ENCODE measurements around the gene CREB3L4. TPM values are rescaled to one million over a fixed set of nuclear protein-coding genes. Genes with fewer than 3 reads are reported as not detected.

Gene CREB3L4
- total and polyA plus RNA-seq, 2 of the 4 experiments (the other 2 are of a cell fraction): 6.5 to 9.8 TPM

DNA sequence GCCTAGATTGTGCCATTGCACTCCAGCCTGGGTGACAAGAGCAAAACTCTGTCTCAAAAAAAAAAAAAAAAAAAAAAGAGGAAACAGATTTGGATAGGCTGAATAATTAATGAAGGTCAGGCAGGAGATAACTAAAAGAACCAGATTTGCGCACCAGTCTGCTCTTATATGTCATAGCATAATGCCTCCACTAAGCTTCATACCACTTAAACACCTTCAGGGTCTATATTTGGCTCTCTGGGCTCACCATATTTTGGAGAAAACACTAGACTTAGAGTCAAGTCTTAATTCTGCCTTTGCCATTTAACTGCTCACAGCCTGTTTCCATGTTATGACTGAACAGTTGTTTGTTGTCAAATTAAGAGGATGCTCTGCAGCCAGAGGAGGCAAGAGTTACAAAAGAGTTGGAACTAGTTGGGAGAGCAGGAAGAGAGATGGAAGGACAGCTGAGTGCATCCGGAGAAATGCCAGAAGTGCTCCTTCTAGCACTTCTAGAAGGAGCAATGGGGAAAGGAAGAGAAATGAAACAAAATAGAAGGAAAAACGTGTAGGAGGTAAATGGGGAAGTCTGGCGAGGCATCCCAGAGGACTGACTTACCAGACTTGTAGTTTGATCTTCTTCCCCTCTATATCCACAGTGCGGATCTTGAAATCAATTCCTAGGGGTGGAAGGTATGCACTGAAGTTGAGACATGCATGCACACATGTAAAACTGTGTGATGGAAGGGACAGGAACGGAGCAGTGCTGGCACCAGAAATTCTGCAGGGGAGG lies 16.6 kb downstream of the CREB3L4 start:
- Histone ChIP-seq H3K14ac (replicated peaks; ENCODE audit: low read depth, low read length) (peak overlapping the region; percentile 100), H3K56ac (ENCODE audit: extremely low read depth, insufficient read depth, low read length) (no peak overlapping the region; the same call in 1 of the 2 replicates), H3K9me1 (ENCODE audit: insufficient read depth, low read length) (peaks cover 8% of the 10 kb centered on the region), H2AFZ (replicated peaks; ENCODE audit: low read length, poor library complexity) (no peak overlapping the region), H3K27me3 (ENCODE audit: control insufficient read depth, insufficient read depth, low read length) (no peaks in the 10 kb centered on the region), H3K9ac (ENCODE audit: low read depth, low read length) (peak overlapping the region; percentile 98), H4K5ac (ENCODE audit: low read depth, low read length) (no peak overlapping the region; the same call in 1 of the 2 replicates), H3K4ac (ENCODE audit: low read depth, low read length) (peak overlapping the region; percentile 99; the same call in 1 of the 2 replicates), H2AK9ac (replicated peaks; ENCODE audit: low read depth, low read length, poor library complexity) (no peak overlapping the region), H3K36me3 (ENCODE audit: control insufficient read depth, insufficient read depth, low read length) (peaks cover 19% of the 10 kb centered on the region), H2BK120ac (ENCODE audit: low read depth, low read length) (no peak overlapping the region), H2AK5ac (ENCODE audit: low read depth, low read length) (peak overlapping the region; percentile 74), H3K79me1 (ENCODE audit: low read depth in 1 of 2, low read length in 2 of 2) (peaks cover 24 to 40% of the 10 kb centered on the region in 2 experiments), H4K8ac (ENCODE audit: low read depth in 2 of 2, low read length in 2 of 2) (peak overlapping the region in 1 of 2 experiments; percentile 80; a peak in 1 of 4 replicates), H3K4me3 (ENCODE audit: insufficient read depth, low read depth, low read length) (peak overlapping the region; percentile 59), H4K20me1 (ENCODE audit: insufficient read depth, low read length) (no peaks in the 10 kb centered on the region), H2BK15ac (ENCODE audit: low read depth, low read length) (no peak overlapping the region), H3K4me1 (ENCODE audit: control insufficient read depth, insufficient read depth, low read length) (peaks cover 4% of the 10 kb centered on the region), H3K9me3 (ENCODE audit: control insufficient read depth, insufficient read depth, low read length) (no peaks in the 10 kb centered on the region), H3K27ac (ENCODE audit: insufficient read depth, low read length) (peak overlapping the region; percentile 35; the same call in 1 of the 2 replicates), H4K91ac (ENCODE audit: insufficient read depth, low read depth, low read length) (peak overlapping the region; percentile 71; the same call in 1 of the 2 replicates), H3K4me2 (ENCODE audit: low read depth, low read length) (peak overlapping the region; percentile 92), H3K18ac (ENCODE audit: low read depth, low read length) (no peak overlapping the region), H2BK5ac (ENCODE audit: low read depth, low read length, poor library complexity, severe bottlenecking) (peak overlapping the region; percentile 88), H3K23ac (ENCODE audit: low read depth, low read length) (peak overlapping the region; percentile 22), H2BK20ac (ENCODE audit: low read depth, low read length) (no peak overlapping the region)
- DNase-seq (no peak), ATAC-seq (ENCODE audit: low read depth) (no peak)
- in situ Hi-C loops (cut with MboI; ENCODE audit: low sequenced_read_pairs) (no loop called here), dilution Hi-C loops (cut with HindIII; ENCODE audit: low sequenced_read_pairs, unreplicated experiment) (no loop called here), intact Hi-C loops (cut with micrococcal nuclease) (loop anchor here (10.0 kb wide), 1 partner anchor 480 kb away; no protein-coding TSS in a partner anchor)
- TF ChIP-seq CHD1 (IDR thresholded peaks at IDR 0.05; ENCODE audit: low read depth, low read length): no peak
- no peak for TF ChIP-seq RCOR1 (IDR thresholded peaks at IDR 0.05; ENCODE audit: insufficient replicate concordance, low read length)
- TF ChIP-seq POLR2A (IDR thresholded peaks at IDR 0.05; ENCODE audit: low read depth, low read length): no peak
- no peak for TF ChIP-seq MAZ (IDR thresholded peaks at IDR 0.05; ENCODE audit: borderline replicate concordance, low read depth, low read length)
- no peak for TF ChIP-seq FOS (IDR thresholded peaks at IDR 0.05; ENCODE audit: low read depth, low read length)
- no peak for TF ChIP-seq NFE2L2 (IDR thresholded peaks at IDR 0.05; ENCODE audit: low read depth, low read length)
- TF ChIP-seq, protein P1, sequence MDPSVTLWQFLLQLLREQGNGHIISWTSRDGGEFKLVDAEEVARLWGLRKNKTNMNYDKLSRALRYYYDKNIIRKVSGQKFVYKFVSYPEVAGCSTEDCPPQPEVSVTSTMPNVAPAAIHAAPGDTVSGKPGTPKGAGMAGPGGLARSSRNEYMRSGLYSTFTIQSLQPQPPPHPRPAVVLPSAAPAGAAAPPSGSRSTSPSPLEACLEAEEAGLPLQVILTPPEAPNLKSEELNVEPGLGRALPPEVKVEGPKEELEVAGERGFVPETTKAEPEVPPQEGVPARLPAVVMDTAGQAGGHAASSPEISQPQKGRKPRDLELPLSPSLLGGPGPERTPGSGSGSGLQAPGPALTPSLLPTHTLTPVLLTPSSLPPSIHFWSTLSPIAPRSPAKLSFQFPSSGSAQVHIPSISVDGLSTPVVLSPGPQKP (IDR thresholded peaks at IDR 0.05; ENCODE audit: borderline replicate concordance, low read depth, low read length): no peak
- TF ChIP-seq RFX5 (IDR thresholded peaks at IDR 0.05; ENCODE audit: low read depth, low read length): no peak
- TF ChIP-seq MAFK (IDR thresholded peaks at IDR 0.05; ENCODE audit: low read depth, low read length): no peak
- no peak for TF ChIP-seq SMC3 (IDR thresholded peaks at IDR 0.05; ENCODE audit: low read depth, low read length)
- TF ChIP-seq, protein P2, sequence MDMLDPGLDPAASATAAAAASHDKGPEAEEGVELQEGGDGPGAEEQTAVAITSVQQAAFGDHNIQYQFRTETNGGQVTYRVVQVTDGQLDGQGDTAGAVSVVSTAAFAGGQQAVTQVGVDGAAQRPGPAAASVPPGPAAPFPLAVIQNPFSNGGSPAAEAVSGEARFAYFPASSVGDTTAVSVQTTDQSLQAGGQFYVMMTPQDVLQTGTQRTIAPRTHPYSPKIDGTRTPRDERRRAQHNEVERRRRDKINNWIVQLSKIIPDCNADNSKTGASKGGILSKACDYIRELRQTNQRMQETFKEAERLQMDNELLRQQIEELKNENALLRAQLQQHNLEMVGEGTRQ (IDR thresholded peaks at IDR 0.05; ENCODE audit: low read depth, low read length): no peak
- POLR2A ChIA-PET (ENCODE audit: unreplicated experiment): no interaction called here
- no TSS peak for BruUV-seq (replicated peaks)
- 20% methylated on average over 1 of the region's 6 CpGs; no CpG with 5 or more reads in 1 of the 2 experiments for WGBS, 2 experiments (ENCODE audit: extremely low coverage in 2 of 2, insufficient read length in 1 of 2)
- CTCF ChIA-PET: interaction anchor here (0.7 kb wide), 1 partner anchor 177 kb away, joined by 6 read pairs; no protein-coding TSS in a partner anchor
